ENCODE measurements around the gene PTPRA. TPM values are rescaled to one million over a fixed set of nuclear protein-coding genes. Genes with fewer than 3 reads are reported as not detected.
"Not testable (repeated sequence)": the region's sequence is repeated elsewhere in the genome, so short reads cannot be mapped to it uniquely, and the experiment has no call there.

The PTPRA gene
- total RNA-seq, 1 donor from 2014 or later = 80.2 TPM

DNA sequence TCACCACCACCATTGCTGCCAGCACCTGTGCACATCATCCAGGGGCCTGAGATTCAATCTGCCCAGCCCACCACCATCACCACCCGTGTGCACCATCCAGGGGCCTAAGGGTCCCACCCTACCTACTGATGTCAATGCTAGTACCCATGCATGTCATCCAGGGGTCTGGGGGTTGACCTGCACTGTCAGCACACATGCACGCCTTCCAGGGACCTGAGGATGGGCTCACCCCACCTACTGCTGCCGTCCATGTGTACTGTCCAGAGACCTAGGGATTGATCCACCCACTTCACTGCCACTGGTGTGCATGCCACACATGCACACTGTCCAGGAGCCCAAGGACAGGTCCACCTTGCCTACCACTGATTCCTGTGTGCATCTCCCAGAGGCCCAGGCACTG is 186.2 kb downstream of the PTPRA start:
- no peak overlapping the region for H3K4me3 Mint-ChIP-seq (ENCODE audit: unreplicated experiment)
- H3K9me3 Mint-ChIP-seq (ENCODE audit: unreplicated experiment) = no peaks in the 10 kb centered on the region
- TF ChIP-seq CTCF (IDR thresholded peaks at IDR 0.05) = no peak
- no peak overlapping the region for H3K27ac Mint-ChIP-seq (ENCODE audit: unreplicated experiment)
- no peaks in the 10 kb centered on the region for H3K36me3 Mint-ChIP-seq (ENCODE audit: unreplicated experiment)
- no peak for DNase-seq (ENCODE audit: extremely low spot score, unreplicated experiment)
- H3K27me3 Mint-ChIP-seq (ENCODE audit: unreplicated experiment) = peaks cover 8% of the 10 kb centered on the region
- H3K4me1 Mint-ChIP-seq (ENCODE audit: unreplicated experiment) = no peaks in the 10 kb centered on the region

- not testable (repeated sequence) for H3K4me3 Mint-ChIP-seq (ENCODE audit: unreplicated experiment); H3K9me3 Mint-ChIP-seq (ENCODE audit: unreplicated experiment); H3K4me1 Mint-ChIP-seq (ENCODE audit: unreplicated experiment); H3K36me3 Mint-ChIP-seq (ENCODE audit: unreplicated experiment); DNase-seq (ENCODE audit: extremely low spot score, unreplicated experiment); H3K27ac Mint-ChIP-seq (ENCODE audit: unreplicated experiment)
- H3K27me3 Mint-ChIP-seq (ENCODE audit: unreplicated experiment) = peaks cover 20% of the 10 kb centered on the region
Measured at GRCh38 chr20:3064119-3064518, 190.8 kb downstream of the PTPRA start.

- no peak for TF ChIP-seq CTCF (IDR thresholded peaks at IDR 0.05)
- H3K9me3 Mint-ChIP-seq (ENCODE audit: unreplicated experiment) = no peaks in the 10 kb centered on the region
- no peak overlapping the region for H3K4me3 Mint-ChIP-seq (ENCODE audit: unreplicated experiment)
- H3K27me3 Mint-ChIP-seq (ENCODE audit: unreplicated experiment) = peaks cover 12% of the 10 kb centered on the region
- no peak overlapping the region for H3K27ac Mint-ChIP-seq (ENCODE audit: unreplicated experiment)
- no peak for DNase-seq (ENCODE audit: extremely low spot score, unreplicated experiment)
- no peaks in the 10 kb centered on the region for H3K4me1 Mint-ChIP-seq (ENCODE audit: unreplicated experiment)
- no peaks in the 10 kb centered on the region for H3K36me3 Mint-ChIP-seq (ENCODE audit: unreplicated experiment)
Measured at GRCh38 chr20:3067139-3068014, 194.1 kb downstream of the PTPRA start.

GRCh38 chr20:3068075-3068474 is 194.8 kb downstream of the PTPRA start:
- H3K4me3 Mint-ChIP-seq (ENCODE audit: unreplicated experiment) = no peak overlapping the region
- DNase-seq (ENCODE audit: extremely low spot score, unreplicated experiment) = no peak
- H3K27ac Mint-ChIP-seq (ENCODE audit: unreplicated experiment) = no peak overlapping the region
- no peaks in the 10 kb centered on the region for H3K4me1 Mint-ChIP-seq (ENCODE audit: unreplicated experiment)
- peaks cover 12% of the 10 kb centered on the region for H3K27me3 Mint-ChIP-seq (ENCODE audit: unreplicated experiment)
- TF ChIP-seq CTCF (IDR thresholded peaks at IDR 0.05) = no peak
- H3K9me3 Mint-ChIP-seq (ENCODE audit: unreplicated experiment) = no peaks in the 10 kb centered on the region
- H3K36me3 Mint-ChIP-seq (ENCODE audit: unreplicated experiment) = no peaks in the 10 kb centered on the region

DNA sequence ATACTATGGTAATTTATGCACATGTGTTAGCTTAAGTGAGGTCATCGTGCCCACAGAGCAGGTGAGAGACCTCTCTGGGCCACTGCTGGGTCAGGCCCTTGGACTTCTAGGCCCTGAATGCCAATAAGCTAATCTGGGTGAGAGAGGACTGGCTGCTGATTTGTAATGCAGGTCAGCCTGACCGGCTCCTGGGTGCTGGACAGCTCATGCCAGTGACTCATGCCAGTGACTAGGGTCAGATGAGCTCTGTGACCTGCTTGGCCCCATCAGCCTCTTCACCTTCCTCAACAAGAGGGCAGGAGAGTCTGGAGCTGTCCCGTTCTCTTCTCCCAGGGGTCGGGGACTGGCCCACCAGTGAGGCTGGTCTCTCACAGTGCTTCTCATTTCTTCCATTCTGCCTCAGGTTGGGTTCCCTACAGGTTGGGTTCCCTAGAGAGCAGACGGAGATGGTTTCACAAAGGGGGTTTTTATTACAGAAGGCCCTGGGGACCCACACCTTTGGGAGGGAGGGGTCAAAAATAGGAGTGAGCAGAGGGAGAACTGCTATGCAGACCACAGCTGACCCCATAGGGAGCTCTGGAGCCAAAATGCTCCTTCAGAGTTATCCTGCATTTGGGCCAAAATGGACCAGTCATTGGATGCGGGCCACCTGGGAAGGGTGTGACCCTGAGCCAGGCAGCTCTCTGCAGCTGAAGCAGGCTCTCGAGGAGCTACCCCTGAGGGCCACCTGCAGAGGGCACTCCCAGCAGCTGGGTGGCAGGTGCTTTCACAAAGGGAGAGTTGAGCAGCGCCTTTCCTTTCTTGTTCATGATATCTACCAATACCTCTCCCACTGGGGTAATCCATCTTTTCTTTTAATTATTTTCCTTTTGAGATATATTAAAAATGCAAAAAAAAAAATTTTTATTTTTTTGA is 196.0 kb downstream of the PTPRA start:
- DNase-seq (ENCODE audit: extremely low spot score, unreplicated experiment) = no peak
- Mint-ChIP-seq H3K9me3 (ENCODE audit: unreplicated experiment) (no peaks in the 10 kb centered on the region), H3K27ac (ENCODE audit: unreplicated experiment) (no peak overlapping the region), H3K4me3 (ENCODE audit: unreplicated experiment) (no peak overlapping the region), H3K27me3 (ENCODE audit: unreplicated experiment) (peaks cover 12% of the 10 kb centered on the region), H3K36me3 (ENCODE audit: unreplicated experiment) (no peaks in the 10 kb centered on the region), H3K4me1 (ENCODE audit: unreplicated experiment) (no peaks in the 10 kb centered on the region)
- TF ChIP-seq CTCF (IDR thresholded peaks at IDR 0.05) = no peak
